K562 (cell line): Measurements from ENCODE around the gene ZFYVE19. TPM values are rescaled to one million over a fixed set of nuclear protein-coding genes. Genes with fewer than 3 reads are reported as not detected.

Experiments used
- ATF1 ChIP-seq, 2 experiments: fragments of 450-650 bp in 1 of 2; IDR thresholded peaks; 2 replicates each; pipeline ENCODE4 v1.6.1; 2016; ENCODE audit warnings: missing compliant biosample characterization in 1 of 2, missing genetic modification characterization in 1 of 2
- BMI1 ChIP-seq: fragments of 150-350 bp; IDR thresholded peaks from 2 replicates; pipeline ENCODE4 v1.6.1; 2014; ENCODE audit warnings: low read length
- C11orf30 ChIP-seq: fragments of 450-650 bp; IDR thresholded peaks from 2 replicates; pipeline ENCODE4 v1.6.1; 2016; ENCODE audit warnings: low read depth, mild to moderate bottlenecking
- FIP1L1 ChIP-seq: fragments of 200-400 bp; formaldehyde crosslinking; IDR thresholded peaks from 2 replicates; pipeline ENCODE4 v1.6.1; 2018; ENCODE audit warnings: mild to moderate bottlenecking, low read depth, low read length; ENCODE audit not compliant: poor library complexity, severe bottlenecking
- KAT8 ChIP-seq: fragments of 450-650 bp; IDR thresholded peaks from 2 replicates; pipeline ENCODE4 v1.6.1; 2016; ENCODE audit warnings: low read depth, mild to moderate bottlenecking
- LCOR ChIP-seq: sonication (generic); formaldehyde crosslinking; IDR thresholded peaks from 2 replicates; pipeline ENCODE4 v1.8.0; 2022; ENCODE audit warnings: mild to moderate bottlenecking, missing genetic modification reagents
- MEF2A ChIP-seq: IDR thresholded peaks from 2 replicates; pipeline ENCODE4 v1.6.1; 2011; ENCODE audit warnings: low read depth, mild to moderate bottlenecking, low read length, moderate library complexity; ENCODE audit not compliant: control insufficient read depth
- MYBL2 ChIP-seq, 2 experiments: fragments of 450-650 bp in 1 of 2; sonication (generic) in 1 of 2; formaldehyde crosslinking in 1 of 2; IDR thresholded peaks; 2 replicates each; pipeline versions ENCODE4 v1.6.1 to v1.8.1; 2017 to 2022; ENCODE audit warnings: borderline replicate concordance in 1 of 2, inconsistent platforms in 1 of 2, low read depth in 1 of 2, mild to moderate bottlenecking in 1 of 2, missing genetic modification reagents in 1 of 2, moderate library complexity in 1 of 2
- MYC ChIP-seq, 2 experiments: fragments of 250-450 bp in 1 of 2; sonication (Bioruptor Pico) in 1 of 2; IDR thresholded peaks; 2 replicates each; pipeline versions ENCODE4 v1.5.1 to v1.6.1; 2012 to 2021; ENCODE audit warnings: low read depth in 2 of 2, borderline replicate concordance in 1 of 2, improper control_type of control experiment in 1 of 2, low read length in 1 of 2, mild to moderate bottlenecking in 1 of 2, moderate library complexity in 1 of 2
- PYGO2 ChIP-seq: fragments of 450-650 bp; IDR thresholded peaks from 2 replicates; pipeline ENCODE4 v1.6.1; 2016; ENCODE audit warnings: mild to moderate bottlenecking, missing genetic modification characterization, moderate library complexity, missing compliant biosample characterization
- RBM14 ChIP-seq: fragments of 200-400 bp; formaldehyde crosslinking; IDR thresholded peaks from 2 replicates; pipeline ENCODE4 v1.6.1; 2018; ENCODE audit warnings: low read depth, mild to moderate bottlenecking, low read length, moderate library complexity, borderline replicate concordance; ENCODE audit not compliant: insufficient read depth
- RBM22 ChIP-seq: fragments of 200-400 bp; formaldehyde crosslinking; IDR thresholded peaks from 2 replicates; pipeline ENCODE4 v1.6.1; 2018; ENCODE audit warnings: low read length, low read depth; ENCODE audit not compliant: poor library complexity, severe bottlenecking
- RBM34 ChIP-seq: fragments of 200-400 bp; formaldehyde crosslinking; IDR thresholded peaks from 2 replicates; pipeline ENCODE4 v1.6.1; 2018; ENCODE audit warnings: low read length, borderline replicate concordance; ENCODE audit not compliant: insufficient read depth
- SMARCB1 ChIP-seq: IDR thresholded peaks from 2 replicates; pipeline ENCODE4 v1.6.1; 2011; ENCODE audit warnings: improper control_type of control experiment, low read depth; ENCODE audit not compliant: insufficient read length
- SRSF1 ChIP-seq: fragments of 200-400 bp; formaldehyde crosslinking; IDR thresholded peaks from 2 replicates; pipeline ENCODE4 v1.6.1; 2017; ENCODE audit warnings: mild to moderate bottlenecking, low read depth, low read length, moderate library complexity
- TARDBP ChIP-seq: fragments of 450-650 bp; IDR thresholded peaks from 2 replicates; pipeline ENCODE4 v1.6.1; 2016
- TEAD4 ChIP-seq, 2 experiments: sonication (generic) in 1 of 2; formaldehyde crosslinking in 1 of 2; IDR thresholded peaks; 2 replicates each; pipeline versions ENCODE4 v1.6.1 to v1.8.0; 2012 to 2022; ENCODE audit warnings: borderline replicate concordance in 1 of 2, inconsistent platforms in 1 of 2, low read length in 1 of 2, mild to moderate bottlenecking in 1 of 2, missing genetic modification reagents in 1 of 2
- YBX1 ChIP-seq: fragments of 450-650 bp; IDR thresholded peaks from 2 replicates; pipeline ENCODE4 v1.7.1; 2016; ENCODE audit warnings: mild to moderate bottlenecking
- ZBTB8A ChIP-seq: fragments of 450-650 bp; IDR thresholded peaks from 2 replicates; pipeline ENCODE4 v1.6.1; 2018; ENCODE audit warnings: mild to moderate bottlenecking, moderate library complexity; ENCODE audit not compliant: partially characterized antibody
- ZNF583 ChIP-seq: fragments of 250-450 bp; sonication (Bioruptor Pico); IDR thresholded peaks from 2 replicates; pipeline ENCODE4 v1.4.0; 2020
- polyA plus RNA-seq, 8 experiments: library from polyadenylated mRNA; depleted of rRNA in 4 of 8; stranded (reverse) in 5 of 8; unstranded in 3 of 8; fragments of >200 nt; fragmentation: Nextera tagmentation in 2 of 8; fragmentation: Illumina TruSeq in 1 of 8; extraction: Ambion mirVana in 2 of 8; extraction: Trizol in 1 of 8; gene quantifications; 2 replicates each; pipeline versions ENCODE4 v1.2.1 to v1.2.3, GENCODE V29; 2011 to 2014; ENCODE audit warnings: inconsistent platforms in 1 of 8, missing spikeins in 1 of 8
- total RNA-seq, 7 experiments: library from RNA; depleted of rRNA in 6 of 7; stranded (reverse); fragments of >200 nt in 6 of 7; fragmentation: Illumina TruSeq in 2 of 7; extraction: Trizol in 2 of 7; gene quantifications; 2 replicates each; pipeline versions ENCODE4 v1.2.1 to v1.2.3, GENCODE V29; 2011 to 2021; ENCODE audit warnings: low replicate concordance in 1 of 7
- TF ChIP-seq, protein P1 (sequence below): sonication (generic); formaldehyde crosslinking; IDR thresholded peaks from 2 replicates; pipeline ENCODE4 v1.8.0; 2022; ENCODE audit warnings: missing genetic modification reagents, mild to moderate bottlenecking, borderline replicate concordance

ZFYVE19 gene
- total and polyA plus RNA-seq, 9 of the 15 experiments (the other 6 are each of a cell fraction or from before 2014, with no cell fraction given), result 1.5 to 36.8 (median 19.9) TPM

DNA sequence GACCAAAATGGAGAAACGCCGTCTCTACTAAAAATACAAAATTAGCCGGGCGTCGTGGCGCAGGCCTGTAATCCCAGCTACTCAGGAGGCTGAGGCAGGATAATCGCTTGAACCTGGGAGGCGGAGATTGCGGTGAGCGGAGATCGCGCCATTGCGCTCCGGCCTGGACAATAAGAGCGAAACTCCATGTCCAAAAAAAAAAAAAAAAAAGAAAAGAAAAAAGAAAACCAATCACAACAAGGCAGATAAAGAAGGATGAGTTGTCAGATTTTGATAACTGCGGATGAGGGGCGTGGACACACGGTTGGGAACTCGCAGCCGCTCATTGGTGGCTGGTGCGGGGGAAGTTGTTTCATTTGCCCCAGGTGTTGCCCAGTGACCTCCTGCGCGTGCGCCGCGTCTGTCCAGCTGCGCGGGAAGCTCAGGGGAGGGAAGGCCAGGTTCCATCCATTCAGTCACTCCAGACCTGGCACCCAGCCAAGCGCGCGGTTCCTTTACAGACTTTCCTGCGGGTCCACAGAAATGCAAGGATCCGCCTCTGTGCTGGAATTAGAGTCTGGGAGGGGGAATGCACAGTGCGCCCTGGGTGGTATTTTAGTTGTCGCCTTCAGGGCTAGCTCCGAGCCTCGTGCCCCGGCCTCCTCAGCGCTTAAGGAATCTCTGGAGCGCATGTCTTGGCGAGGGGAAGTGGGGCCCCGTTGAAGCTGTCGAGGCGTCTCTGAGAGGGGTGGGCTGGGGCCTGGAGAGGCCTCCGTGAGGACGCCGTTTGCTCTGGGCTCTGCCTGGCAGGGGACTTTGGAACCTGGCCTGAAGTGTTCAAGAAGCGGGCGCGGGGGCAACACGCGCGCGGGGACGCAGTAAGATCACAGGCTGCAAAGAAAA is 43.7 kb upstream of the ZFYVE19 start (continued):
- TF ChIP-seq TEAD4 (IDR thresholded peaks at IDR 0.05; ENCODE audit: low read length) (peak; percentile 43), TEAD4 (CRISPR knock-in tag; IDR thresholded peaks at IDR 0.05; ENCODE audit: borderline replicate concordance) (peak; percentile 93; the same call in 1 of the 2 replicates), MYC (IDR thresholded peaks at IDR 0.05; ENCODE audit: low read depth, low read length) (peak; percentile 73), MYC (CRISPR knock-in tag; IDR thresholded peaks at IDR 0.05; ENCODE audit: borderline replicate concordance, low read depth) (peak; percentile 79; the same call in 1 of the 2 replicates), ZBTB8A (no peak), MYBL2 (IDR thresholded peaks at IDR 0.05; ENCODE audit: low read depth) (no peak), MYBL2 (CRISPR knock-in tag; IDR thresholded peaks at IDR 0.05; ENCODE audit: borderline replicate concordance) (no peak), RBM14 (no peak), SMARCB1 (no peak), FIP1L1 (no peak), RBM34 (no peak), BMI1 (no peak), ZNF583 (no peak), ATF1 (CRISPR knock-in tag; IDR thresholded peaks at IDR 0.05) (no peak), ATF1 (tag; IDR thresholded peaks at IDR 0.05) (no peak), YBX1 (no peak), TARDBP (no peak), LCOR (CRISPR knock-in tag) (peak; percentile 26; the same call in 1 of the 2 replicates), RBM22 (no peak), SRSF1 (no peak), KAT8 (no peak), PYGO2 (tag) (no peak), C11orf30 (peak; percentile 60), MEF2A (no peak)
- TF ChIP-seq, protein P1, sequence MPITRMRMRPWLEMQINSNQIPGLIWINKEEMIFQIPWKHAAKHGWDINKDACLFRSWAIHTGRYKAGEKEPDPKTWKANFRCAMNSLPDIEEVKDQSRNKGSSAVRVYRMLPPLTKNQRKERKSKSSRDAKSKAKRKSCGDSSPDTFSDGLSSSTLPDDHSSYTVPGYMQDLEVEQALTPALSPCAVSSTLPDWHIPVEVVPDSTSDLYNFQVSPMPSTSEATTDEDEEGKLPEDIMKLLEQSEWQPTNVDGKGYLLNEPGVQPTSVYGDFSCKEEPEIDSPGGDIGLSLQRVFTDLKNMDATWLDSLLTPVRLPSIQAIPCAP (CRISPR knock-in tag), result peak; percentile 76; the same call in 1 of the 2 replicates
